Measurements from ENCODE around the gene LAMC1. TPM values are rescaled to one million over a fixed set of nuclear protein-coding genes. Genes with fewer than 3 reads are reported as not detected.
A peak's percentile ranks its signal among the peaks of the same experiment; 100 is the strongest.

LAMC1 gene
- total and polyA plus RNA-seq, 2 donors (not counting 1 experiment from before 2014, with no cell fraction given), result 408 to 604 TPM

GRCh38 chr1:183188240-183188639, 165.0 kb downstream of the LAMC1 start:
- Histone ChIP-seq H3K4me3 (replicated peaks in 1 of 4; ENCODE audit: control extremely low read depth in 1 of 4, insufficient read depth in 1 of 4, low read depth in 3 of 4, low read length in 4 of 4) (no peak overlapping the region), H3K36me3 (ENCODE audit: control insufficient read depth, insufficient read depth, low read length) (no peaks in the 10 kb centered on the region), H3K9ac (ENCODE audit: insufficient read depth, low read length) (no peak overlapping the region), H3K79me2 (ENCODE audit: control insufficient read depth, insufficient read depth, low read length) (no peaks in the 10 kb centered on the region), H4K20me1 (ENCODE audit: control insufficient read depth, extremely low read depth, insufficient read depth, low read length) (no peaks in the 10 kb centered on the region), H3K27me3 (ENCODE audit: control insufficient read depth, insufficient read depth, low read length) (no peaks in the 10 kb centered on the region), H3K9me3 (ENCODE audit: control insufficient read depth, insufficient read depth, low read depth, low read length) (no peaks in the 10 kb centered on the region), H3K27ac (ENCODE audit: insufficient read depth, low read length) (no peak overlapping the region), H2AFZ (ENCODE audit: low read length) (no peak overlapping the region), H3K4me2 (ENCODE audit: extremely low read depth, insufficient read depth, low read length) (no peak overlapping the region), H3K4me1 (ENCODE audit: control insufficient read depth, extremely low read depth, insufficient read depth, low read length) (peaks cover 3% of the 10 kb centered on the region)
- no peak for DNase-seq (ENCODE audit: low read depth in 2 of 2)
- TF ChIP-seq CTCF (conservative IDR thresholded peaks at IDR 0.05 in 1 of 2, IDR thresholded peaks at IDR 0.05 in 1 of 2; ENCODE audit: low read depth in 1 of 2, low read length in 2 of 2), result no peak
- TF ChIP-seq EZH2 (IDR thresholded peaks at IDR 0.05; ENCODE audit: low read length, missing control alignments), result no peak

GRCh38 chr1:183191833-183192232, 168.6 kb downstream of the LAMC1 start:
- no peaks in the 10 kb centered on the region for H3K27me3 ChIP-seq (ENCODE audit: control insufficient read depth, insufficient read depth, low read length)
- peaks cover 3% of the 10 kb centered on the region for H3K4me1 ChIP-seq (ENCODE audit: control insufficient read depth, extremely low read depth, insufficient read depth, low read length)
- no peak overlapping the region for H2AFZ ChIP-seq (ENCODE audit: low read length)
- H3K9ac ChIP-seq (ENCODE audit: insufficient read depth, low read length), result no peak overlapping the region
- TF ChIP-seq EZH2 (IDR thresholded peaks at IDR 0.05; ENCODE audit: low read length, missing control alignments) (no peak), CTCF (conservative IDR thresholded peaks at IDR 0.05 in 1 of 2, IDR thresholded peaks at IDR 0.05 in 1 of 2; ENCODE audit: low read depth in 1 of 2, low read length in 2 of 2) (no peak)
- DNase-seq (ENCODE audit: low read depth in 2 of 2), result peak; percentile 74 to 93
- H3K27ac ChIP-seq (ENCODE audit: insufficient read depth, low read length), result no peak overlapping the region
- no peak overlapping the region for H3K4me2 ChIP-seq (ENCODE audit: extremely low read depth, insufficient read depth, low read length)
- no peaks in the 10 kb centered on the region for H3K36me3 ChIP-seq (ENCODE audit: control insufficient read depth, insufficient read depth, low read length)
- no peaks in the 10 kb centered on the region for H3K79me2 ChIP-seq (ENCODE audit: control insufficient read depth, insufficient read depth, low read length)
- H4K20me1 ChIP-seq (ENCODE audit: control insufficient read depth, extremely low read depth, insufficient read depth, low read length), result no peaks in the 10 kb centered on the region
- no peak overlapping the region for H3K4me3 ChIP-seq (replicated peaks in 1 of 4; ENCODE audit: control extremely low read depth in 1 of 4, insufficient read depth in 1 of 4, low read depth in 3 of 4, low read length in 4 of 4)
- H3K9me3 ChIP-seq (ENCODE audit: control insufficient read depth, insufficient read depth, low read depth, low read length), result no peaks in the 10 kb centered on the region

- TF ChIP-seq CTCF (conservative IDR thresholded peaks at IDR 0.05 in 1 of 2, IDR thresholded peaks at IDR 0.05 in 1 of 2; ENCODE audit: low read depth in 1 of 2, low read length in 2 of 2), result no peak
- TF ChIP-seq EZH2 (IDR thresholded peaks at IDR 0.05; ENCODE audit: low read length, missing control alignments), result no peak
- H3K4me1 ChIP-seq (ENCODE audit: control insufficient read depth, extremely low read depth, insufficient read depth, low read length), result peaks cover 3% of the 10 kb centered on the region
- no peak overlapping the region for H3K27ac ChIP-seq (ENCODE audit: insufficient read depth, low read length)
- H3K27me3 ChIP-seq (ENCODE audit: control insufficient read depth, insufficient read depth, low read length), result no peaks in the 10 kb centered on the region
- H3K9me3 ChIP-seq (ENCODE audit: control insufficient read depth, insufficient read depth, low read depth, low read length), result no peaks in the 10 kb centered on the region
- H3K4me3 ChIP-seq (replicated peaks in 1 of 4; ENCODE audit: control extremely low read depth in 1 of 4, insufficient read depth in 1 of 4, low read depth in 3 of 4, low read length in 4 of 4), result no peak overlapping the region
- no peak overlapping the region for H3K4me2 ChIP-seq (ENCODE audit: extremely low read depth, insufficient read depth, low read length)
- DNase-seq (ENCODE audit: low read depth in 2 of 2), result no peak
- no peak overlapping the region for H2AFZ ChIP-seq (ENCODE audit: low read length)
- H3K36me3 ChIP-seq (ENCODE audit: control insufficient read depth, insufficient read depth, low read length), result no peaks in the 10 kb centered on the region
- H3K79me2 ChIP-seq (ENCODE audit: control insufficient read depth, insufficient read depth, low read length), result no peaks in the 10 kb centered on the region
- no peak overlapping the region for H3K9ac ChIP-seq (ENCODE audit: insufficient read depth, low read length)
- no peaks in the 10 kb centered on the region for H4K20me1 ChIP-seq (ENCODE audit: control insufficient read depth, extremely low read depth, insufficient read depth, low read length)
Measured at GRCh38 chr1:183193963-183194525, 170.8 kb downstream of the LAMC1 start.

Measured in fibroblast of lung (primary cell).